Epithelial cell of esophagus (primary cell): ENCODE data around the gene OR1F1.

Experiments
- DNase-seq: peaks from one replicate; pipeline ENCODE4 v3.0.0; 2010; ENCODE audit warnings: low read depth
- H3K4me3 ChIP-seq: 2 replicates; pipeline ENCODE4 v1.5.1; 2011; ENCODE audit warnings: mild to moderate bottlenecking, low read length, control low read depth
- TF ChIP-seq, protein P1 (sequence below): IDR thresholded peaks from 2 replicates; pipeline ENCODE4 v1.5.1; 2011; ENCODE audit warnings: low read depth, mild to moderate bottlenecking, low read length, control low read depth, inconsistent platforms; ENCODE audit not compliant: insufficient read depth; ENCODE audit errors: missing control alignments

OR1F1 gene

GRCh38 chr16:3254309-3254708 is 66.3 kb downstream of the OR1F1 start:
- DNase-seq, result no peak
- TF ChIP-seq, protein P1, sequence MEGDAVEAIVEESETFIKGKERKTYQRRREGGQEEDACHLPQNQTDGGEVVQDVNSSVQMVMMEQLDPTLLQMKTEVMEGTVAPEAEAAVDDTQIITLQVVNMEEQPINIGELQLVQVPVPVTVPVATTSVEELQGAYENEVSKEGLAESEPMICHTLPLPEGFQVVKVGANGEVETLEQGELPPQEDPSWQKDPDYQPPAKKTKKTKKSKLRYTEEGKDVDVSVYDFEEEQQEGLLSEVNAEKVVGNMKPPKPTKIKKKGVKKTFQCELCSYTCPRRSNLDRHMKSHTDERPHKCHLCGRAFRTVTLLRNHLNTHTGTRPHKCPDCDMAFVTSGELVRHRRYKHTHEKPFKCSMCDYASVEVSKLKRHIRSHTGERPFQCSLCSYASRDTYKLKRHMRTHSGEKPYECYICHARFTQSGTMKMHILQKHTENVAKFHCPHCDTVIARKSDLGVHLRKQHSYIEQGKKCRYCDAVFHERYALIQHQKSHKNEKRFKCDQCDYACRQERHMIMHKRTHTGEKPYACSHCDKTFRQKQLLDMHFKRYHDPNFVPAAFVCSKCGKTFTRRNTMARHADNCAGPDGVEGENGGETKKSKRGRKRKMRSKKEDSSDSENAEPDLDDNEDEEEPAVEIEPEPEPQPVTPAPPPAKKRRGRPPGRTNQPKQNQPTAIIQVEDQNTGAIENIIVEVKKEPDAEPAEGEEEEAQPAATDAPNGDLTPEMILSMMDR, result no peak
- H3K4me3 ChIP-seq, result no peak overlapping the region
